HepG2 (cell line): ENCODE data around the gene MT1G. TPM values are rescaled to one million over a fixed set of nuclear protein-coding genes. Genes with fewer than 3 reads are reported as not detected.

ENCODE experiments used
- ATAC-seq: fragments of 200-7000 bp; cut with Tn5 transposase; 3 replicates; pipeline ENCODE4 v1.9.1; 2020; ENCODE audit warnings: mild to moderate bottlenecking, moderate library complexity
- BruUV-seq: library from RNA; stranded (reverse); fragments of 400-500 nt; replicated peaks from 2 replicates; lab custom pipeline; 2021; lab: Mats Ljungman, UMichigan
- CTCF ChIA-PET: fragments of 300-600 bp; formaldehyde crosslinking; extraction: SDS; loops from one replicate; lab custom pipeline; 2021; ENCODE audit warnings: low total read pairs, inconsistent platforms, low intra/inter-chr PET ratio; lab: Yijun Ruan, JAX
- POLR2A ChIA-PET: fragments of 350-600 bp; sonication (Branson Sonifier 250); formaldehyde crosslinking; loops from one replicate; lab custom pipeline; 2020; ENCODE audit warnings: antibody characterized with exemption, inconsistent platforms; lab: Yijun Ruan, JAX
- DNase-seq: peaks from one replicate; pipeline ENCODE4 v3.0.0-alpha.2; 2015; ENCODE audit warnings: low spot score
- FAIRE-seq: peaks from 3 replicates; lab custom pipeline; 2011; peaks lifted over from hg19 to GRCh38; lab: Jason Lieb, UNC
- H2AFZ ChIP-seq: one replicate; pipeline ENCODE4 v1.6.1; 2011; ENCODE audit warnings: low read length, inconsistent platforms
- H3K27ac ChIP-seq: fragments of 300-600 bp; 3 replicates; pipeline ENCODE4 v1.8.0; 2011; ENCODE audit warnings: mixed run types, mild to moderate bottlenecking, mixed read lengths, low read length, inconsistent platforms; ENCODE audit not compliant: insufficient read depth; ENCODE audit errors: extremely low read length
- H3K27me3 ChIP-seq, 2 experiments: fragments of 200-600 bp in 1 of 2; 2 replicates in 1 of 2; 3 replicates in 1 of 2; pipeline versions ENCODE4 v1.6.0 to v1.8.0; 2011; ENCODE audit warnings: low read length in 2 of 2, mild to moderate bottlenecking in 2 of 2, moderate library complexity in 2 of 2, inconsistent platforms in 1 of 2; ENCODE audit not compliant: insufficient read depth in 2 of 2, control insufficient read depth in 1 of 2
- H3K36me3 ChIP-seq, 2 experiments: fragments of 200-600 bp in 1 of 2; replicated peaks in 1 of 2; 2 replicates in 1 of 2; 3 replicates in 1 of 2; pipeline versions ENCODE4 v1.5.1 to v1.8.0; 2011; ENCODE audit warnings: low read length in 2 of 2, inconsistent platforms in 1 of 2; ENCODE audit not compliant: insufficient read depth in 2 of 2, control insufficient read depth in 1 of 2
- H3K4me1 ChIP-seq: 2 replicates; pipeline ENCODE4 v1.5.1; 2012; ENCODE audit warnings: low read length, inconsistent platforms; ENCODE audit not compliant: insufficient read depth
- H3K4me2 ChIP-seq: 2 replicates; pipeline ENCODE4 v1.6.0; 2011; ENCODE audit warnings: low read depth, low read length, inconsistent platforms
- H3K4me3 ChIP-seq, 3 experiments: fragments of 200-600 bp in 1 of 3; sonication (generic), shearing (Covaris generic) in 1 of 3; replicated peaks in 1 of 3; 2 replicates each; pipeline ENCODE4 v1.5.1; 2011 to 2016; ENCODE audit warnings: low read length in 3 of 3, inconsistent platforms in 2 of 3, low read depth in 2 of 3, mild to moderate bottlenecking in 2 of 3, control low read depth in 1 of 3, mixed read lengths in 1 of 3; ENCODE audit not compliant: insufficient read depth in 1 of 3
- H3K79me2 ChIP-seq: one replicate; pipeline ENCODE4 v1.6.1; 2011; ENCODE audit warnings: low read length, inconsistent platforms; ENCODE audit not compliant: insufficient read depth
- H3K9ac ChIP-seq: 2 replicates; pipeline ENCODE4 v1.6.0; 2011; ENCODE audit warnings: mild to moderate bottlenecking, low read depth, low read length, inconsistent platforms; ENCODE audit not compliant: insufficient read depth
- H3K9me3 ChIP-seq: 2 replicates; pipeline ENCODE4 v1.5.1; 2012; ENCODE audit warnings: mild to moderate bottlenecking, low read length
- H4K20me1 ChIP-seq: 2 replicates; pipeline ENCODE4 v1.6.0; 2011; ENCODE audit warnings: inconsistent platforms, mild to moderate bottlenecking, low read length, moderate library complexity; ENCODE audit not compliant: insufficient read depth
- ARID2 ChIP-seq: sonication (generic); formaldehyde crosslinking; IDR thresholded peaks from 2 replicates; pipeline ENCODE4 v1.8.1; 2022; ENCODE audit warnings: mild to moderate bottlenecking, missing genetic modification reagents, borderline replicate concordance
- CEBPG ChIP-seq: IDR thresholded peaks from 2 replicates; pipeline ENCODE4 v1.6.1; 2016
- CSRNP1 ChIP-seq: sonication (generic); formaldehyde crosslinking; IDR thresholded peaks from 2 replicates; pipeline ENCODE4 v1.8.1; 2023; ENCODE audit warnings: mild to moderate bottlenecking, missing genetic modification reagents
- FOXA1 ChIP-seq, 2 experiments: fragments of 450-650 bp in 1 of 2; sonication (generic) in 1 of 2; formaldehyde crosslinking in 1 of 2; IDR thresholded peaks; 2 replicates each; pipeline versions ENCODE4 v1.4.0 to v1.6.1; 2016 to 2020; ENCODE audit warnings: missing genetic modification reagents in 1 of 2
- HIC2 ChIP-seq: sonication (generic); formaldehyde crosslinking; IDR thresholded peaks from 2 replicates; pipeline ENCODE4 v1.9.0; 2022; ENCODE audit warnings: low read depth, missing genetic modification reagents
- MAF1 ChIP-seq: sonication (generic); formaldehyde crosslinking; IDR thresholded peaks from 2 replicates; pipeline ENCODE4 v1.5.0; 2020; ENCODE audit warnings: missing genetic modification reagents, borderline replicate concordance
- MAX ChIP-seq: IDR thresholded peaks from 2 replicates; pipeline ENCODE4 v1.6.1; 2012; ENCODE audit warnings: inconsistent platforms
- MYC ChIP-seq: sonication (generic); formaldehyde crosslinking; IDR thresholded peaks from 2 replicates; pipeline ENCODE4 v1.9.0; 2021; ENCODE audit warnings: missing genetic modification reagents, borderline replicate concordance
- PRDM4 ChIP-seq: sonication (generic); formaldehyde crosslinking; IDR thresholded peaks from 2 replicates; pipeline ENCODE4 v1.9.0; 2021; ENCODE audit warnings: missing genetic modification reagents, borderline replicate concordance
- SKI ChIP-seq: fragments of 450-650 bp; IDR thresholded peaks from one replicate; pipeline ENCODE4 v1.6.1; 2018; ENCODE audit warnings: mild to moderate bottlenecking; ENCODE audit not compliant: partially characterized antibody
- SRSF4 ChIP-seq: fragments of 200-400 bp; formaldehyde crosslinking; IDR thresholded peaks from one replicate; pipeline ENCODE4 v1.6.1; 2018; ENCODE audit warnings: mild to moderate bottlenecking, low read depth, low read length, moderate library complexity; ENCODE audit not compliant: poor library complexity, severe bottlenecking
- TARDBP ChIP-seq: sonication (generic); formaldehyde crosslinking; IDR thresholded peaks from 2 replicates; pipeline ENCODE4 v1.8.0; 2022; ENCODE audit warnings: mild to moderate bottlenecking, missing genetic modification reagents
- TOPORS ChIP-seq: sonication (generic); formaldehyde crosslinking; IDR thresholded peaks from 2 replicates; pipeline ENCODE4 v1.8.0; 2023; ENCODE audit warnings: mild to moderate bottlenecking, missing genetic modification reagents
- ZBTB26 ChIP-seq: IDR thresholded peaks from 2 replicates; pipeline ENCODE4 v1.6.1; 2016; ENCODE audit warnings: missing compliant biosample characterization, missing genetic modification reagents, borderline replicate concordance
- ZFP90 ChIP-seq: sonication (generic); formaldehyde crosslinking; IDR thresholded peaks from 2 replicates; pipeline ENCODE4 v1.8.0; 2022; ENCODE audit warnings: missing genetic modification reagents, mild to moderate bottlenecking, inconsistent platforms, borderline replicate concordance
- ZNF343 ChIP-seq: sonication (generic); formaldehyde crosslinking; IDR thresholded peaks from 2 replicates; pipeline ENCODE4 v1.4.0; 2020; ENCODE audit warnings: mild to moderate bottlenecking, missing genetic modification reagents
- WGBS: methylation state at CpG from one replicate; pipeline ENCODE4 v1.1.6; 2017; ENCODE audit warnings: low lambda C conversion rate; 5-methylcytosine and 5-hydroxymethylcytosine counted together
- in situ Hi-C: cut with HindIII; loops from 2 replicates; pipeline ENCODE4 v1.10.0; 2017; ENCODE audit warnings: low pct_unique_long_range_greater_than_20kb; ENCODE audit not compliant: extremely low pct_ligation_motif_present
- intact Hi-C: fragments of 100-400 bp; cut with micrococcal nuclease; formaldehyde crosslinking; loops from one replicate; pipeline ENCODE4 v1.10.0; 2022; ENCODE audit not compliant: unreplicated experiment
- polyA plus RNA-seq, 8 experiments: library from polyadenylated mRNA; depleted of rRNA in 3 of 8; stranded (reverse) in 7 of 8; unstranded in 1 of 8; fragments of >200 nt; fragmentation: Illumina TruSeq in 4 of 8; extraction: Trizol in 4 of 8; gene quantifications; 2 replicates each; pipeline versions ENCODE4 v1.2.1 to v1.2.3, GENCODE V29; 2011 to 2016; ENCODE audit warnings: low read depth in 4 of 8, missing spikeins in 1 of 8, mixed read lengths in 1 of 8; ENCODE audit not compliant: insufficient read depth in 1 of 8
- total RNA-seq, 5 experiments: library from RNA; depleted of rRNA; stranded (reverse); fragments of >200 nt; fragmentation: Illumina TruSeq; extraction: Trizol; gene quantifications; 2 replicates each; pipeline ENCODE4 v1.2.3, GENCODE V29; 2016; ENCODE audit warnings: low read depth in 1 of 5

Gene MT1G
- total and polyA plus RNA-seq, 2 of the 13 experiments (the other 11 are each of a cell fraction or from before 2014, with no cell fraction given): 3.6 to 377 TPM

- Histone ChIP-seq H3K9me3 (no peaks in the 10 kb centered on the region), H3K4me2 (peak overlapping the region; percentile 98), H3K79me2 (no peaks in the 10 kb centered on the region), H3K4me1 (peaks cover 20% of the 10 kb centered on the region), H2AFZ (peak overlapping the region; percentile 20), H3K4me3 (peak overlapping the region; percentile 77 to 82 (median 78)), H3K27ac (no peak overlapping the region), H3K27me3 (no peaks in the 10 kb centered on the region; a peak in 2 of 5 replicates), H3K9ac (peak overlapping the region; percentile 30; the same call in 1 of the 2 replicates), H4K20me1 (no peaks in the 10 kb centered on the region), H3K36me3 (no peaks in the 10 kb centered on the region)
- 21% methylated on average over 10 of the region's 10 CpGs for WGBS
- ChIA-PET CTCF (no interaction called here), POLR2A (interaction anchor here (1.2 kb wide), 1 partner anchor 10 kb away, joined by 4 read pairs; the partner anchor contains the start of gene MT1G)
- no TSS peak for BruUV-seq
- DNase-seq (no peak), ATAC-seq (peak; percentile 50), FAIRE-seq (no peak)
- in situ Hi-C loops: no loop called here
- intact Hi-C loops: loop anchor here (5.0 to 10.0 kb wide), 2 partner anchors 44 to 54 kb away; partner anchors contain the start of gene MT2A
- TF ChIP-seq ZNF343 (CRISPR knock-in tag) (no peak), MYC (CRISPR knock-in tag) (0 out of 2 replicates have a peak, but pooled peaks have one; percentile 4), CSRNP1 (CRISPR knock-in tag) (peak; percentile 47; the same call in 1 of the 2 replicates), FOXA1 (IDR thresholded peaks at IDR 0.05) (no peak), FOXA1 (CRISPR knock-in tag; IDR thresholded peaks at IDR 0.05) (no peak), ARID2 (CRISPR knock-in tag) (no peak), SRSF4 (no peak), MAX (0 out of 2 replicates have a peak, but pooled peaks have one; percentile 18), MAF1 (CRISPR knock-in tag) (no peak), ZFP90 (0 out of 2 replicates have a peak, but pooled peaks have one; percentile 0), SKI (no peak), PRDM4 (CRISPR knock-in tag) (no peak), HIC2 (no peak), ZBTB26 (CRISPR knock-in tag) (no peak), TARDBP (CRISPR knock-in tag) (peak; percentile 35; the same call in 1 of the 2 replicates), TOPORS (CRISPR knock-in tag) (0 out of 2 replicates have a peak, but pooled peaks have one; percentile 38), CEBPG (no peak)
Measured at GRCh38 chr16:56658327-56658875, 9.5 kb downstream of the MT1G start.
